Liver (tissue), 9 donors: ENCODE measurements around the gene ACOT12. TPM values are rescaled to one million over a fixed set of nuclear protein-coding genes. Genes with fewer than 3 reads are reported as not detected.

Experiments
- DNase-seq: peaks from one replicate; pipeline ENCODE4 v3.0.0-alpha.2; 2017; ENCODE audit warnings: low spot score
- H3K27ac ChIP-seq, 2 donors: one replicate each; pipeline ENCODE4 v1.7.0; 2013; ENCODE audit warnings: inconsistent platforms in 2 of 2, low read length in 2 of 2, control low read depth in 1 of 2, low read depth in 1 of 2, mild to moderate bottlenecking in 1 of 2
- H3K27me3 ChIP-seq, 4 donors: one replicate each; pipeline versions ENCODE4 v1.6.1 to v1.7.0; 2013; ENCODE audit warnings: low read length in 3 of 4, inconsistent platforms in 1 of 4, mild to moderate bottlenecking in 1 of 4, moderate library complexity in 1 of 4; ENCODE audit not compliant: control insufficient read depth in 4 of 4, insufficient read depth in 4 of 4
- H3K36me3 ChIP-seq, 4 donors: one replicate each; pipeline versions ENCODE4 v1.6.1 to v1.7.0; 2013; ENCODE audit warnings: low read length in 3 of 4, mild to moderate bottlenecking in 3 of 4, low read depth in 1 of 4, moderate library complexity in 1 of 4; ENCODE audit not compliant: control insufficient read depth in 4 of 4, insufficient read depth in 3 of 4
- H3K4me1 ChIP-seq, 4 donors: one replicate each; pipeline versions ENCODE4 v1.6.1 to v1.7.0; 2013; ENCODE audit warnings: low read length in 3 of 4, mild to moderate bottlenecking in 3 of 4, moderate library complexity in 1 of 4; ENCODE audit not compliant: control insufficient read depth in 4 of 4, insufficient read depth in 4 of 4
- H3K4me3 ChIP-seq, 3 donors: one replicate each; pipeline versions ENCODE4 v1.6.1 to v1.7.0; 2013; ENCODE audit warnings: low read length in 3 of 3, control low read depth in 1 of 3, low read depth in 1 of 3, mild to moderate bottlenecking in 1 of 3
- H3K9ac ChIP-seq, 2 donors: one replicate each; pipeline ENCODE4 v1.7.0; 2013; ENCODE audit warnings: low read length in 2 of 2, mild to moderate bottlenecking in 2 of 2, moderate library complexity in 2 of 2, control low read depth in 1 of 2, low read depth in 1 of 2
- H3K9me3 ChIP-seq, 4 donors: one replicate each; pipeline versions ENCODE4 v1.6.1 to v1.7.0; 2013; ENCODE audit warnings: low read length in 3 of 4; ENCODE audit not compliant: control insufficient read depth in 4 of 4
- CTCF ChIP-seq: fragments of 150-350 bp; IDR thresholded peaks from 2 replicates; pipeline ENCODE4 v1.5.1; 2017; ENCODE audit warnings: improper control_type of control experiment, low read depth, low read length; ENCODE audit not compliant: missing input control
- EGR1 ChIP-seq, 2 donors: IDR thresholded peaks; 2 replicates each; pipeline ENCODE4 v1.6.1; 2016 to 2018; ENCODE audit warnings: antibody characterized with exemption in 2 of 2, low read depth in 2 of 2
- FOXA2 ChIP-seq: IDR thresholded peaks from 2 replicates; pipeline ENCODE4 v1.6.1; 2016; ENCODE audit warnings: antibody characterized with exemption
- GABPA ChIP-seq, 2 donors: IDR thresholded peaks in 1 of 2; conservative IDR thresholded peaks in 1 of 2; 2 replicates each; pipeline ENCODE4 v1.6.1; 2016; ENCODE audit warnings: antibody characterized with exemption in 2 of 2, mild to moderate bottlenecking in 1 of 2, moderate library complexity in 1 of 2
- HNF4A ChIP-seq, 2 donors: conservative IDR thresholded peaks; 2 replicates each; pipeline ENCODE4 v1.6.1; 2016; ENCODE audit warnings: antibody characterized with exemption in 2 of 2, mild to moderate bottlenecking in 2 of 2
- HNF4G ChIP-seq: IDR thresholded peaks from 2 replicates; pipeline ENCODE4 v1.6.1; 2016; ENCODE audit warnings: antibody characterized with exemption
- JUND ChIP-seq, 2 donors: IDR thresholded peaks; 2 replicates each; pipeline ENCODE4 v1.6.1; 2016; ENCODE audit warnings: antibody characterized with exemption in 2 of 2
- MAX ChIP-seq: IDR thresholded peaks from 2 replicates; pipeline ENCODE4 v1.6.1; 2016; ENCODE audit warnings: antibody characterized with exemption
- RAD21 ChIP-seq, 2 donors: IDR thresholded peaks; 2 replicates each; pipeline ENCODE4 v1.6.1; 2016; ENCODE audit warnings: antibody characterized with exemption in 2 of 2, mild to moderate bottlenecking in 2 of 2
- RXRA ChIP-seq, 2 donors: IDR thresholded peaks; 2 replicates each; pipeline ENCODE4 v1.6.1; 2017 to 2018; ENCODE audit warnings: antibody characterized with exemption in 2 of 2, mild to moderate bottlenecking in 1 of 2
- SP1 ChIP-seq: IDR thresholded peaks from 2 replicates; pipeline ENCODE4 v1.6.1; 2018; ENCODE audit warnings: antibody characterized with exemption, mild to moderate bottlenecking
- TAF1 ChIP-seq: conservative IDR thresholded peaks from 2 replicates; pipeline ENCODE4 v1.6.1; 2016; ENCODE audit warnings: antibody characterized with exemption, mild to moderate bottlenecking
- YY1 ChIP-seq: IDR thresholded peaks from 2 replicates; pipeline ENCODE4 v1.6.1; 2016; ENCODE audit warnings: antibody characterized with exemption, mild to moderate bottlenecking
- WGBS: extraction: QIAGEN DNeasy Blood & Tissue Kit; methylation state at CpG from one replicate; pipeline ENCODE4 v1.1.7; 2013; 5-methylcytosine and 5-hydroxymethylcytosine counted together
- polyA plus RNA-seq, 2 donors: library from polyadenylated mRNA; stranded (reverse) in 1 of 2; unstranded in 1 of 2; fragments of 200-250 nt in 1 of 2; fragments of >200 nt in 1 of 2; fragmentation: Nextera tagmentation in 1 of 2; extraction: Ambion mirVana in 1 of 2; gene quantifications; one replicate each; pipeline versions ENCODE4 v1.2.1 to v1.2.3, GENCODE V29; 2013 to 2015
- total RNA-seq, 2 donors: library from RNA; depleted of rRNA; stranded (reverse); fragments of >200 nt; gene quantifications; one replicate each; pipeline ENCODE4 v1.2.3, GENCODE V29; 2014
- donor health status: healthy.
- donor health status: healthy.
- donor health status: healthy.
- donor health status: healthy.
- donor health status: healthy.

Gene ACOT12
- total and polyA plus RNA-seq, 4 donors, result 16.9 to 76.4 (median 38.8) TPM

DNA sequence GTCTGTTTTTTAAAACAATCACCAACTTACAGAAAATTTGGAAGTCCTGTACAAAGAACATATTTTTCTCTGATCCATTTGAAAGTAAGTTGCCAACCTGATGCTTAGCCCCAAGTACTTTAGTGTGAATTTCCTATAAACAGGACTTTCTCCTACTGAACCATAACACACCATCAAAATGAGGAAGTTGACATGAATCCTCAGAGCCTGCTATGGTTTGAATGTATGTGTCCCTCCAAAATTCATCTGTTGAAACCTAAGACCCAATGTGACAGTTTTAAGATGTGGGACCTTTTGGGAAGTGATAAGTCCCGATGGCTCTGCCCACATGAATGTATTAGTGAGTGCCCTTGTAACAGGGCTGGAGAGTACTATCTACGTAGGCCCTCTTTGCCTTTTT is 6.4 kb upstream of the ACOT12 start:
- Histone ChIP-seq H3K4me3 (no peak overlapping the region), H3K27me3 (no peaks in the 10 kb centered on the region), H3K9ac (no peak overlapping the region), H3K9me3 (no peaks in the 10 kb centered on the region), H3K36me3 (no peaks in the 10 kb centered on the region), H3K27ac (no peak overlapping the region), H3K4me1 (peaks cover 6 to 19% (median 8%) of the 10 kb centered on the region in 4 donors)
- no peak for DNase-seq
- TF ChIP-seq CTCF, result no peak
- TF ChIP-seq SP1, result no peak
- TF ChIP-seq RXRA (IDR thresholded peaks at IDR 0.05), result no peak
- no peak for TF ChIP-seq JUND (IDR thresholded peaks at IDR 0.05)
- TF ChIP-seq HNF4G, result no peak
- no peak for TF ChIP-seq HNF4A (conservative IDR thresholded peaks at IDR 0.05)
- no peak for TF ChIP-seq GABPA (IDR thresholded peaks at IDR 0.05 in 1 of 2, conservative IDR thresholded peaks at IDR 0.05 in 1 of 2)
- no peak for TF ChIP-seq FOXA2
- WGBS, result 77% methylated on average over 2 of the region's 2 CpGs

DNA sequence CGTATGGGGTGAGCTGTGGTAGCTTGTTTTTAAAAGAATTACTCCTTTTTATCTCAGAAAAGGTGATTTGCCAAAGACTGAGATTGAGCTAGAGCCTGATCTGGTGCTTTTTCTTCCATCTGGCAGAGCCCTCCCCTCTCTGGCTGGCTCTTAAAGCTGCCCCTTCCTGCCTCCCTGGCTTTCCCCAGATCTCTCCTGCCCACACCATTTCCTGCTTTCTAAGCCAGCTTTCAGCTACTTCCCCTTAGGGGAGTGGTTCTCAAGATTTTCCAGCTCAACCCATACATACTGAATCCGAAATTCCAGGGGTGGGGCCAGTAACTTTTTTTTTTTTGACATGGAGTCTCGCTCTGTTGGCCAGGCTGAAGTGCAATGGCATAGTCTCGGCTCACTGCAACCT is 4.8 kb upstream of the ACOT12 start:
- Histone ChIP-seq H3K9ac (no peak overlapping the region), H3K9me3 (no peaks in the 10 kb centered on the region), H3K4me3 (no peak overlapping the region), H3K36me3 (no peaks in the 10 kb centered on the region), H3K27ac (no peak overlapping the region), H3K27me3 (no peaks in the 10 kb centered on the region), H3K4me1 (peaks cover 6 to 25% (median 12%) of the 10 kb centered on the region in 4 donors)
- TF ChIP-seq HNF4A (conservative IDR thresholded peaks at IDR 0.05) (no peak), RAD21 (IDR thresholded peaks at IDR 0.05) (no peak), TAF1 (no peak), CTCF (no peak), FOXA2 (no peak), GABPA (IDR thresholded peaks at IDR 0.05 in 1 of 2, conservative IDR thresholded peaks at IDR 0.05 in 1 of 2) (no peak), EGR1 (IDR thresholded peaks at IDR 0.05; ENCODE audit: low read depth in 2 of 2) (no peak), HNF4G (no peak)
- DNase-seq, result no peak
- WGBS, result 84% methylated on average over 4 of the region's 4 CpGs

GRCh38 chr5:81397176-81397575 is 3.2 kb upstream of the ACOT12 start:
- H3K9ac ChIP-seq, result no peak overlapping the region
- no peaks in the 10 kb centered on the region for H3K9me3 ChIP-seq
- H3K27me3 ChIP-seq, result no peaks in the 10 kb centered on the region
- no peaks in the 10 kb centered on the region for H3K36me3 ChIP-seq
- H3K4me1 ChIP-seq, result peaks cover 5 to 34% (median 13%) of the 10 kb centered on the region in 4 donors
- H3K27ac ChIP-seq, result peak overlapping the region; percentile 25 to 28
- no peak overlapping the region for H3K4me3 ChIP-seq
- no peak for DNase-seq
- TF ChIP-seq MAX (peak; percentile 12), JUND (IDR thresholded peaks at IDR 0.05) (no peak), YY1 (peak; percentile 53), RAD21 (IDR thresholded peaks at IDR 0.05) (peak; percentile 13 to 44), HNF4A (conservative IDR thresholded peaks at IDR 0.05) (peak in 1 of 2 donors; percentile 9)
- 6% methylated on average over 3 of the region's 3 CpGs for WGBS
